CD4-positive, alpha-beta T cell (primary cell): ENCODE results near the gene GABRB1. TPM values are rescaled to one million over a fixed set of nuclear protein-coding genes. Genes with fewer than 3 reads are reported as not detected.

Experiments used
- ATAC-seq: fragments of 200-7000 bp; cut with Tn5 transposase; one replicate; pipeline ENCODE4 v1.10.0; 2022; ENCODE audit warnings: mild to moderate bottlenecking; ENCODE audit not compliant: poor library complexity
- CTCF ChIA-PET: fragments of 350-600 bp; sonication (Branson Sonifier 250); formaldehyde crosslinking; loops from one replicate; lab custom pipeline; 2021; ENCODE audit warnings: antibody characterized with exemption, inconsistent platforms; lab: Charles Lee
- POLR2A ChIA-PET: fragments of 350-600 bp; sonication (Branson Sonifier 250); formaldehyde crosslinking; loops from one replicate; lab custom pipeline; 2021; ENCODE audit warnings: antibody characterized with exemption, inconsistent platforms; lab: Charles Lee
- DNase-seq, 14 experiments: peaks; one replicate each; pipeline ENCODE4 v3.0.0-alpha.2; 2013 to 2020; ENCODE audit warnings: mixed read lengths in 2 of 14
- H3K27ac ChIP-seq, 2 donors: one replicate each; pipeline versions ENCODE4 v1.5.1 to v1.7.0; 2013; ENCODE audit warnings: low read length in 2 of 2, low read depth in 1 of 2, mild to moderate bottlenecking in 1 of 2
- H3K27me3 ChIP-seq, 2 experiments: 1 replicate in 1 of 2; 2 replicates in 1 of 2; pipeline versions ENCODE4 v1.6.1 to v1.7.0; 2013; ENCODE audit warnings: low read length in 2 of 2, control low read depth in 1 of 2, mild to moderate bottlenecking in 1 of 2, moderate library complexity in 1 of 2; ENCODE audit not compliant: insufficient read depth in 2 of 2, control insufficient read depth in 1 of 2
- H3K36me3 ChIP-seq: one replicate; pipeline ENCODE4 v1.6.1; 2013; ENCODE audit warnings: low read length, control low read depth; ENCODE audit not compliant: insufficient read depth
- H3K4me1 ChIP-seq: one replicate; pipeline ENCODE4 v1.6.1; 2013; ENCODE audit warnings: low read length, control low read depth; ENCODE audit not compliant: insufficient read depth
- H3K4me3 ChIP-seq: one replicate; pipeline ENCODE4 v1.5.1; 2013; ENCODE audit warnings: mild to moderate bottlenecking, low read length, moderate library complexity
- H3K9me3 ChIP-seq, 2 experiments: 1 replicate in 1 of 2; 2 replicates in 1 of 2; pipeline versions ENCODE4 v1.6.1 to v1.7.0; 2013; ENCODE audit warnings: low read length in 2 of 2, mild to moderate bottlenecking in 2 of 2, control low read depth in 1 of 2, moderate library complexity in 1 of 2; ENCODE audit not compliant: control insufficient read depth in 1 of 2, insufficient read depth in 1 of 2
- H3K27ac Mint-ChIP-seq: one replicate; pipeline ENCODE4 v1.8.0; 2020; ENCODE audit warnings: mixed read lengths
- H3K27me3 Mint-ChIP-seq: one replicate; pipeline ENCODE4 v1.8.0; 2021; ENCODE audit warnings: mixed read lengths
- H3K36me3 Mint-ChIP-seq: one replicate; pipeline ENCODE4 v1.8.0; 2021; ENCODE audit warnings: low read depth, mixed read lengths
- H3K4me1 Mint-ChIP-seq: one replicate; pipeline ENCODE4 v1.8.0; 2021; ENCODE audit warnings: low read depth, mixed read lengths
- H3K4me3 Mint-ChIP-seq: one replicate; pipeline ENCODE4 v1.8.0; 2020; ENCODE audit warnings: mild to moderate bottlenecking, mixed read lengths
- H3K9me3 Mint-ChIP-seq: one replicate; pipeline ENCODE4 v1.8.0; 2020; ENCODE audit warnings: mixed read lengths
- intact Hi-C, 2 experiments: fragments of 100-400 bp; cut with DNase I in 1 of 2; cut with micrococcal nuclease in 1 of 2; formaldehyde crosslinking; loops; one replicate each; pipeline versions ENCODE4 v1.15.1 to v1.9.0; 2023 to 2025; cut with DNase I, micrococcal nuclease
- total RNA-seq, 174 experiments: library from RNA in 2 of 174; stranded (reverse) in 2 of 174; gene quantifications; one replicate each; pipeline ENCODE4 v1.2.3 and lab custom pipeline; 2021 to 2026
- TF ChIP-seq, protein P1 (sequence below): fragments of 200-600 bp; IDR thresholded peaks from one replicate; pipeline ENCODE4 v1.8.0; 2022; ENCODE audit warnings: antibody characterized with exemption, mild to moderate bottlenecking

The GABRB1 gene
- total RNA-seq, 2 experiments from 2014 or later, result not detected

DNA sequence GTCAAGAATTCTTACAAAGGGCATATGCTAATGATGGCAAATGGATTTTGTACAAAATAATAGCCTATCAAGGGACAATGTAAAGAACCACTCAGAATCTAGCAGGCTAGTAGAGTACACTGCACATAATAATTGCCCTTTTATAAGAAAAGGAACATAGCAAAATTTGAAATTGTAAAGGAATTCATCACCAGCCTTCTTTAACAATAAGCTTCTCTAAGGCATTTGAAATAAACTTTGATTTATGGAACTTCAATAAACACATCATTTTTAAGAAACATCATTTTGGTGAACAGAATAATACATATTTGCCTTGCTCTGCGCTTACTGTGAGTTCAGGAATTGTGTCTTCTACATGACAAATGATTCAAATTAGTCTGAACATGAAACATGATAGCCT, 444.0 kb downstream of the GABRB1 start:
- no peak overlapping the region for H3K27ac ChIP-seq
- no peak overlapping the region for H3K27ac Mint-ChIP-seq
- TF ChIP-seq, protein P1, sequence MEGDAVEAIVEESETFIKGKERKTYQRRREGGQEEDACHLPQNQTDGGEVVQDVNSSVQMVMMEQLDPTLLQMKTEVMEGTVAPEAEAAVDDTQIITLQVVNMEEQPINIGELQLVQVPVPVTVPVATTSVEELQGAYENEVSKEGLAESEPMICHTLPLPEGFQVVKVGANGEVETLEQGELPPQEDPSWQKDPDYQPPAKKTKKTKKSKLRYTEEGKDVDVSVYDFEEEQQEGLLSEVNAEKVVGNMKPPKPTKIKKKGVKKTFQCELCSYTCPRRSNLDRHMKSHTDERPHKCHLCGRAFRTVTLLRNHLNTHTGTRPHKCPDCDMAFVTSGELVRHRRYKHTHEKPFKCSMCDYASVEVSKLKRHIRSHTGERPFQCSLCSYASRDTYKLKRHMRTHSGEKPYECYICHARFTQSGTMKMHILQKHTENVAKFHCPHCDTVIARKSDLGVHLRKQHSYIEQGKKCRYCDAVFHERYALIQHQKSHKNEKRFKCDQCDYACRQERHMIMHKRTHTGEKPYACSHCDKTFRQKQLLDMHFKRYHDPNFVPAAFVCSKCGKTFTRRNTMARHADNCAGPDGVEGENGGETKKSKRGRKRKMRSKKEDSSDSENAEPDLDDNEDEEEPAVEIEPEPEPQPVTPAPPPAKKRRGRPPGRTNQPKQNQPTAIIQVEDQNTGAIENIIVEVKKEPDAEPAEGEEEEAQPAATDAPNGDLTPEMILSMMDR, result no peak
- H3K36me3 ChIP-seq, result no peaks in the 10 kb centered on the region
- H3K4me1 ChIP-seq, result no peaks in the 10 kb centered on the region
- H3K4me1 Mint-ChIP-seq, result no peaks in the 10 kb centered on the region
- H3K4me3 Mint-ChIP-seq, result no peak overlapping the region
- H3K4me3 ChIP-seq, result no peak overlapping the region
- DNase-seq (no peak), ATAC-seq (no peak)
- intact Hi-C loops, result no loop called here
- H3K9me3 ChIP-seq, result no peaks in the 10 kb centered on the region
- no peaks in the 10 kb centered on the region for H3K9me3 Mint-ChIP-seq
- ChIA-PET CTCF (interaction anchor here (1.4 kb wide), 1 partner anchor 12 kb away, joined by 4 read pairs; the partner anchor contains the start of gene COMMD8), POLR2A (interaction anchor here (1.0 kb wide), 1 partner anchor 10 kb away, joined by 6 read pairs; the partner anchor contains the start of gene ATP10D)
- H3K27me3 ChIP-seq, result no peaks in the 10 kb centered on the region
- no peaks in the 10 kb centered on the region for H3K36me3 Mint-ChIP-seq
- no peaks in the 10 kb centered on the region for H3K27me3 Mint-ChIP-seq

Other genes with a start within 250 kb of the GABRB1 start
- not detected for gene COX7B2, start 122.3 kb upstream of the GABRB1 start, total RNA-seq
- not detected for gene GABRA4, start 38.0 kb upstream of the GABRB1 start, total RNA-seq